GM12865 (cell line): ENCODE results near the gene CERS2.

Experiments used
- DNase-seq: peaks from one replicate; pipeline ENCODE4 v3.0.0; 2010; ENCODE audit warnings: low read depth
- H3K4me3 ChIP-seq: 2 replicates; pipeline ENCODE4 v1.5.1; 2011; ENCODE audit warnings: mild to moderate bottlenecking, low read depth, low read length, control low read depth
- TF ChIP-seq, protein P1 (sequence below): IDR thresholded peaks from 2 replicates; pipeline ENCODE4 v1.5.1; 2011; ENCODE audit warnings: low read length, control low read depth, low read depth, inconsistent platforms; ENCODE audit not compliant: insufficient read depth; ENCODE audit errors: missing control alignments

CERS2 gene

DNA sequence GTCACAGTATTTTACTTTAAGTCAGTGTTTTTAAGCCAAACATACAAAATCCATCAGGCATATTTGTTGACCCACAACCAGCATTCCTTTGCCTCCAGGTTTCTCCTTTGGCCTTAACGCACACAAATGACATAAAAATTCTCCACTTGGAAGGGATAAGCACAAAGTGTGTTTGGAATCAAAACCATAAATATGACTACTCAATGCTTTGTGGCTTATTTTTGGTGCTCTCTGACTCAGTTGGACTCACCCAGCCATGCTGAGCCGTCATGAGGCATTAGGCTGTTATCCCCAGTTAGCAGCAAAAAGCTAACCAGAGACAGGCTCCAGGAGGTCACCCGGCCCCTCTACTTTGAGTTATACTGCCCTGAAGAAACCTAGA, 34.6 kb upstream of the CERS2 start:
- DNase-seq = no peak
- peak overlapping the region; percentile 99 for H3K4me3 ChIP-seq
- TF ChIP-seq, protein P1, sequence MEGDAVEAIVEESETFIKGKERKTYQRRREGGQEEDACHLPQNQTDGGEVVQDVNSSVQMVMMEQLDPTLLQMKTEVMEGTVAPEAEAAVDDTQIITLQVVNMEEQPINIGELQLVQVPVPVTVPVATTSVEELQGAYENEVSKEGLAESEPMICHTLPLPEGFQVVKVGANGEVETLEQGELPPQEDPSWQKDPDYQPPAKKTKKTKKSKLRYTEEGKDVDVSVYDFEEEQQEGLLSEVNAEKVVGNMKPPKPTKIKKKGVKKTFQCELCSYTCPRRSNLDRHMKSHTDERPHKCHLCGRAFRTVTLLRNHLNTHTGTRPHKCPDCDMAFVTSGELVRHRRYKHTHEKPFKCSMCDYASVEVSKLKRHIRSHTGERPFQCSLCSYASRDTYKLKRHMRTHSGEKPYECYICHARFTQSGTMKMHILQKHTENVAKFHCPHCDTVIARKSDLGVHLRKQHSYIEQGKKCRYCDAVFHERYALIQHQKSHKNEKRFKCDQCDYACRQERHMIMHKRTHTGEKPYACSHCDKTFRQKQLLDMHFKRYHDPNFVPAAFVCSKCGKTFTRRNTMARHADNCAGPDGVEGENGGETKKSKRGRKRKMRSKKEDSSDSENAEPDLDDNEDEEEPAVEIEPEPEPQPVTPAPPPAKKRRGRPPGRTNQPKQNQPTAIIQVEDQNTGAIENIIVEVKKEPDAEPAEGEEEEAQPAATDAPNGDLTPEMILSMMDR = no peak

DNA sequence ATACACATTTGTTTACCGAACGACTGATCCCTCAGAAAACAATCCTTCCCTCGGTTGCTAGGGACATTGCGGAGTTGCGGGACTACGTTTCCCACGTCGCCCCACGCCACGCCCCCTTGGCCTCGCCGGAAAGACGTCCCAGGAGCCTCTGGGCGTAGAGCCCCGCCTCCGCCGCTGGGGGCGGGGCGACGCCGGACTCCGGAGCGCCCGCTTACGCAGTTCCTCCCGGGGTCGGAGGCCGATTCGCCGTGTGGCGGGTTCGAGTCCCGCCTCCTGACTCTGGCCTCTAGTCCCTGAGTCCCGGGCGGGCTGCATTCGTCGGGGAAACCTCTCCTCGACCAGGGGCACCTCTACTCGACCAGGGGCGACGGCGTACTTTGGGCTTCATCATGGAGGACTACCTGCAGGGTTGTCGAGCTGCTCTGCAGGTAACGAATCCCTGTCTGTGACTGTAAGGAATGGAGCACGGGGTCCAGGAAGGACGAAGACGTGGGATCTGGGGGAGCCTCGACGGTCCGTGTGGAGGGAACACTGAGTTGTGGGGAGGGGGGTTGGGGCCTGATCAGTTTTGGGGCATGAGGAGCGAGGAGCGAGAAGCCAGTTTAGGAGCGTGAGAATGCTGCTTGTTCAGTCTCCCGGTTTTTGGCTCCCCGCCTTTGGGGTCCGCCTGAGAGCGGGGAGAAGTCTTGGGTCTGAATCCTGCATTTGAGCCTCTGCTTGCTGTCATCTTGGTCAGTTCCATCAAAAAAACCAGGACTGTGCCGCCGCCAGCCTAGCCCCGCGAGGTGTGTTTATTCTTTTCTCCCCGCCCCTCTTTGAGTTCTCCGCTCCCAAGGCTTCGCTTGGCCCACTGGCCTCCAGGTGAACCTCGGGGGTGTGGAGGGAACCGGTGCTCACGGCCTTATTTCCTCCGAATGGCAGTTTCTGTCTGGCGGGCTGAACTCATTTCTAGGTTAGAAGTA, 33.9 kb upstream of the CERS2 start, which contains the start of gene PRUNE1:
PRUNE1 (plus strand) TSS at position 206 of the 962 bp plus-strand sequence; CDS start at position 390, 184 bp downstream.
- TF ChIP-seq, protein P1 = no peak
- H3K4me3 ChIP-seq = peak within 1 kb of the TSS; percentile 99
- peak; percentile 97 for DNase-seq

DNA sequence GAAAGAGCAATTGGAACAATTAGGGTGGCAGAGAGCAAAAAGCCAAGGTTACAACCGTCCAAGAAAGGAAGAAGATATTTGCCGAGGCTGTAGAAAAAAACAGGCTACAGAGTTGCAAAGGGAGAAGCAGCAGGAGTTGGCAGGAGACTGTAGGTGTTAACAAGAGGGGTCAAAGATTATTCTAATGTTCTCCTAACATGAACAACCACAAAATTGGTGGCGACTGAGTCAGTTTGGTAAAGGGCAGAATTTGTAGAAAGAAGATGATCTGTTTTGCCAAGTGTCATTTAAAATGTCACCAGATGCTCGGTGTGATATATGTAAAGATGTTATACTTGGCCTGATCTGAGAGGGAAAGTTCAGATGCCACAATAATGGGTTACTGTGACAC, 33.2 kb upstream of the CERS2 start:
- DNase-seq = no peak
- TF ChIP-seq, protein P1 = no peak
- peak overlapping the region; percentile 99 for H3K4me3 ChIP-seq

DNA sequence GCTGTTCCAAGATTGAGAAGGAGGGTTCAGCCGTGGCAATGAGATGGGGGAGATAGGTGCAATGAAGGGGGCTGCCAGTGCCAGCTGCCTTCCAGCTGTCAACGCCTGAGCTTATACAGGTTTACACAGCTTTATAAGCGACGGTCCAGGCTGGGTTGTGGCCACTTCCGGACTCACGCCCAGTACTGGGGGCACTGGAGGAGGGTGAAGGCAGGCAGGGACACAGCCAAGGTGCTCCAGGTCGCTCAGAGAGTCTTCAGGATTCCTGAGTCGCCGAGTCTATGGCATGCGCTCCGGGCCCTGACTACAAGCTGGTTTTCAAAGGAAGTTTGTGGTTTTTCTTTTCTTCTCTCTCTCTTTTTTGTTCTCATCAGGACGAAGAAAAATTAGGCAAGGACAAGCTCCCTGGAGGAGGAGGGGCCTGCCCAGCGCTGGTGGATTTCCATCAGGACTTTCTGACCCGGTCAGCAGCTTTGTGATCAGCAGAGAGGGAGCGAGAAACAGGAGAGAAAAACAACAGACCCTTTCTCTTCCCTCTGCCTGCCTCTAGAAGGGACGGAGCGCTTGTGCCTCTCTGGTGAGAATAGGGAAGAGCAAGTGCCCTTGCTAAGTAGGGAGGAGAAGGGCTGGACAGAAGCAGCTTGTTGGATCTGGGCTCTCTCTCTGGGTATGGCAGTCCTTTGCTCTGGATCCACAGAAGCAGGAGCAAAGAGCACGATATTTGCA, 31.9 kb upstream of the CERS2 start, which contains the start of gene MINDY1:
MINDY1 (minus strand) TSS at position 576 of the 726 bp plus-strand sequence. CDS start 4,285 bp downstream, outside the sequence.
- TF ChIP-seq, protein P1 = no peak
- H3K4me3 ChIP-seq = peak within 1 kb of the TSS; percentile 59
- peak; percentile 67 for DNase-seq

DNA sequence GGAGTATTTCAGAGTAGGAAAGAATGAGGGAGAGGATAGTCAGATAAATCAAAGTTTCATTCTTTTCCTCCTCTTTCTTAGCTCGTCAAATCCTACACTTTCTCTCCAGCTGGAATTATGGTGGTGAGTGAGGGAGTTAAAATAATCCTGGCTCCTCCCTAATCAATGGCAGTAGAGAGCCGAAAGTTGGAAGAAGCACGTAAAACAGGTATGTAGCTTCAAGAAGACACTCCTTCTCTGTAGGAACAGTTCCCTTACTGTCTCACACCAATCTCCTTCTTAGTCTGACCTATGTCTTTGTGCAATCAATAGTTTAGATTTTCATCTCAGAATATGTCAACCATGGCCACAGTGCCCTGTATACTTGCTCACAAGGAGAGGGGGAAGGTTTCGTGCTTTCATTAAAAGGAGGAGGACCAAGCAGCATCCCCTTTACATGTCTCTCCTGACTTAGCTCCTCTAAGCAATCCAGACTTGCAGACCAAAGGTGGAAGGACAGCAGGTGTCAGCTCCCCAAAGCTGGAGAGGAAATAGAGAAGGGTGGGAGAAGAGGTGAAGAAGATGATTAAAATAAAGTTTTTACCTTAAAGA, 31.2 kb upstream of the CERS2 start:
- TF ChIP-seq, protein P1 = no peak
- DNase-seq = no peak
- peak overlapping the region; percentile 59 for H3K4me3 ChIP-seq

DNA sequence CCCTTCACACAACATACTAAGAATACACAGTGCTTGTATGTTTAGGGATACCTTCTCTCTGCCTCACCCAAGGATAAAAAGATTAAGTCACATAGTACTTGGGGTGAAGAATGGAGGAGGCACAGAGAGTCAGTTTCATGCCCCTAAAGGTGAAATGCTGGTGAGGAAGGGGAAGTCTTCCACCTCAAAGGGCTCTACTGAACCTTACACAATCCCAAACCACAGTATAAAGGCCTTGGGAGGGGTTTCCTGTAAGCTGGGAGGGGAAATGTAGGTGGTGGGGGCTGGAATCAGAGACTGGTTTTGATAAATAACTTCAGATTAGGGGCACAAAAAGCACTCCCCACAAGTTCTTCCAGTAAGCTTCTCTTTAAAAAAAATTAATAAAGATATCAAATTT, 28.5 kb upstream of the CERS2 start:
- TF ChIP-seq, protein P1 = no peak
- H3K4me3 ChIP-seq = no peak overlapping the region
- no peak for DNase-seq
